CD4-positive, alpha-beta T cell treated with Interleukin-4 for 1 hour (primary cell): Measurements from ENCODE around the gene IRS2.

Experiments
- DNase-seq, 2 donors: peaks; one replicate each; pipeline ENCODE4 v3.0.0-alpha.2; 2020 to 2022

The IRS2 gene

DNA sequence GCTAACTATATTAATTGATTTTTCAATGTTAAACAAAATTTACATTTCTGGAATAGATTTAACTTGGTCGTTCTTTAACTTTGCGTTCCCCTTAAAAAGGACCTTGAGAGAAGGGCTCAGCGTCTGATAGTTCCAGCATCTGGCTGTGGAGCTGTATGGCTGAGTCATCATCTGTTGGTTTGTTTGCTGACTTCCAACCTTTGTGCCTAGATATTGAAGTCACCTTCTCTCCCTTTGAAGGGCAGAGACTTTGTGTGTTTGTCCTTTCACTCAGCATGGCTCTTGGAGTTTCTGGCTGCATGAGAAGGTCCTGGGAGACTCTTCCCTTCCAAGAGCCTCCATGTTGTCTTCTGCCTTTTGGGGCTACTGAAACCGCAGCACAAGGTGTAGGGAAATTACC lies 16.6 kb upstream of the IRS2 start:
- no peak for DNase-seq

- DNase-seq, result no peak
Measured at GRCh38 chr13:109795011-109795410, 8.6 kb upstream of the IRS2 start.

- DNase-seq, result no peak
Measured at GRCh38 chr13:109794095-109794494, 7.7 kb upstream of the IRS2 start.

GRCh38 chr13:109792416-109793059 lies 6.2 kb upstream of the IRS2 start:
- no peak for DNase-seq

DNA sequence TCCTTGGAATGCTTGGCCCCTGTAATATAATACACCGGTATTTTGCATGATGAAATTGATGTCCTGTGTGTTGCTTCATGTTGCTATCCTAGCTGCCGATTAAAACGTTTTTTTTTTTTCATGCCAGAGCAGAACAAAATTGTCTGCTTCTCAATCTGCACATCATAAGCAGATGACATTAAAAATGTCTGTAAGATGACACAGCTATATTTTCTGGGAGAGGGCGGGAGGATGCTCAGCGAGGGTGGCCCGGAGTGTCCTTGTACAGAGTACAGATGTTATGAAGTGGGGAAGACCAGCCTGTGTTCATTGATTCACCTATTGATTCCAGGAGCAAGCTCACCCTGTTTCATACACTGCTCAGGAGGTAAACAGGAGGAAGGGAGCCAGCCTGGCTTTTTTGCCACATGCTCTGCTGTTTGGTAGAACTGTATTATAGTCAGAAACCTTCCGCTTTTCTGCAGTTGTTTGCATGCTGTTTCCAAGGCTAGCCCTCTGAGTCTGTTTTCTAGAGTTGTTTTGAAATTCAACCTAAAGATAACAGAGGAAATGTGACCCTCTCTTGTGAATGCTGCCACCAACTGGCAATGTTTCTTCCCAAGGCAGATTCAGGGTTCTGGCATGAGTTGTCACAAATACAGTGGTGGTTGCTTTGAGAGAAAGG lies 4.7 kb upstream of the IRS2 start:
- peak; percentile 45 to 58 for DNase-seq

GRCh38 chr13:109790086-109790485 lies 3.7 kb upstream of the IRS2 start:
- no peak for DNase-seq

- DNase-seq, result no peak
Measured at GRCh38 chr13:109789262-109789661, 2.9 kb upstream of the IRS2 start.

DNA sequence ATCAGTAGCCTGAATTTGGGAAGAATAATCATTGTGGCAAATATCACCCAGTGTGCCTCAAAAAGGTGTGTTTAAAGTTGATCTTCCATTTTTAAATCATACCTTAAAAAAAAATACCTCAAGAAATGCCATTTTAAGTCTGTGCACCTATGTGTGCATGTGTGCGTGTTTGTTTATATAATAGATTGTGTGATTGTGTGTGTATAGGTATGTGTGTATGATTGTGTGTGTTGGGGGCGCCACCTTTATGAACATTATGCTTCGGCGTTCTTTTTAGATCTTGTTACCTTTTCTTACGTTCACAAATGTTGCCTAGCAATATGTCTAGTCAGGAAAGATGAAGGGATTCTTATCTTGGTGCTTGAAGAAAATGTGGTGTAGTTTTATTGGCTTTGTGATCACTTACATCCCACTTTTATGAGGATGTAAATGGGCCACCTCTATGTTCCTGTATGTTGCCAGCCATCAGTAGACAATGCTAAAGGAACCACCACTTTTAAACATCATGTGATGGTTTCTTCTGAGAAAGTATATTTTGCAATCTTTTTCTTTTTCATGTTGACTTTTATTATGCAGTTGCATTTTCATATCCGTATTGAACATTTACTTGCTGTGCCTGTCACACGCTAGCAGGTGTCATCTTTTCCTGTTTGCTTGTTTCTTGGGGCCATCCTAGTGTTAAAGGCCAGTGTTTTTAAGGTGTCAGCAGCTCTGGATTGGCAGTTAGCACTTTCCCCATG lies 2.2 kb upstream of the IRS2 start:
- no peak for DNase-seq

DNA sequence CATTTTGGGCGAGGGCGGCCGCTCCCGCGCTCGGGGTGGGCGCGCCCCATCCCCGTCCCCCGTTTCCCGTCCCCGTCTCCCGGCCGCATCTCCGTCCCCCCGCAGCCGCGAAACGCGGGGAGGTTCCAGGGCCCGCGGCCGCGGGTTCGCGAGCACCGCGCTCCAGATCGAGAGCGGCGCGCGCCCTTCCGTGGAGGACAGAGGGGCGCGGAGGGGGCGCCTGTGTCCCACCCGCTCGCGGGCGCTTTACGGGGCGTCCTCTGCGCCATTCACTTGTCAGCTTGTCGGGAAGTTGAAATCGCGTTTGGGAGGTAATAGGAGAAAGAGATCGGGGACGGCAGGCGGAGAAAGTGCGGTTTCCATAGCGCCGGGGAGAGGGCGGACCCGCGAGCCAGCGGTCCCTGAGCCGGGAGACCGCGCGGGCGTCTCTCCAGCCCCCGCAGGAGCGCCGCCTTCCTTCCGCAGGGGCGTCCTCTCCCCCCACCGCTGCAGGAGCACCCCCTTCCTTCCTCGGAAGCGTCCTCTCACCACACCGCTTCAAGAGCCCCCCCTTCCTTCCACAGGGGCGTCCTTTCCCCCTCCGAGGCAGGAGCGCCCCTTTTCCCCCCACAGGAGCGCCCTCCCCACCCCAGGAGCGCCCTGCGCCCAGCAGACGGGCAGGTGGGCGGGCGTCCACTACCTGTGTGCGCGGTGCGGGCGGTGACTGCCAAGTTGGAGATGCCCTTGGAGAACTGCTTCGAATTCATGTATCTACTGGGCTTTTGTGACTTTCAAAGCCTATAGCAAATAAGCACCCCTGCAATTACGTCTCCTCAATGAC lies 962 bp upstream of the IRS2 start:
- peak; percentile 47 to 53 for DNase-seq

DNA sequence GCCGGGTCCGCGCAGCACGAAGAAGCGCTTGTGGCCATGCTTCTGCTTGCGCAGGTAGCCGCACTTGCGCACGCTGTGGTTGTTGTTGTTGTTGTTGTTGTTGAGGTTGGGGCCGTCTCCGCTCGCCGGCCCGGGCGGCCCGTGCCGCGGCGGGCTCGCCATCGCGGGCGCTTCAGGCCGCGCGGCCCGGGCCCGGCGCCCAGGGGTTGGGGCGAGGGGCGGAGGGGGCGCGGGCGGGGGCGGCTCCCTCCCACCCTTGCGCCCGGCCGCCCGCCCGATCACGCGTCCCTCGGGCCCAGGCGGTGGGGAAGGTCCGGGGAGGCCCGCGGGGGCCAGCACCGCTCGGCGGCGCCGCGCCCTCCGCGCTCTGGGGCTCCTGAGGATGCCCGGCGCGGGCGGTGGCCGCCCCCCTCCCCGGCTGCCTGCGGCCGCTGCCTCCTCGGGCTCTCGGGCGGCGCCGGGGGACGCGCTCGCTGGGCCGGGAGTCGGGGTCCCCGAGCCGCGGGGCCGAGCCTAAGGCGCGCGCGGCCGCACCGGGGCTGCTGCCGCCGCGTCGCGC lies 412 bp downstream of the IRS2 start:
- DNase-seq, result no peak

DNA sequence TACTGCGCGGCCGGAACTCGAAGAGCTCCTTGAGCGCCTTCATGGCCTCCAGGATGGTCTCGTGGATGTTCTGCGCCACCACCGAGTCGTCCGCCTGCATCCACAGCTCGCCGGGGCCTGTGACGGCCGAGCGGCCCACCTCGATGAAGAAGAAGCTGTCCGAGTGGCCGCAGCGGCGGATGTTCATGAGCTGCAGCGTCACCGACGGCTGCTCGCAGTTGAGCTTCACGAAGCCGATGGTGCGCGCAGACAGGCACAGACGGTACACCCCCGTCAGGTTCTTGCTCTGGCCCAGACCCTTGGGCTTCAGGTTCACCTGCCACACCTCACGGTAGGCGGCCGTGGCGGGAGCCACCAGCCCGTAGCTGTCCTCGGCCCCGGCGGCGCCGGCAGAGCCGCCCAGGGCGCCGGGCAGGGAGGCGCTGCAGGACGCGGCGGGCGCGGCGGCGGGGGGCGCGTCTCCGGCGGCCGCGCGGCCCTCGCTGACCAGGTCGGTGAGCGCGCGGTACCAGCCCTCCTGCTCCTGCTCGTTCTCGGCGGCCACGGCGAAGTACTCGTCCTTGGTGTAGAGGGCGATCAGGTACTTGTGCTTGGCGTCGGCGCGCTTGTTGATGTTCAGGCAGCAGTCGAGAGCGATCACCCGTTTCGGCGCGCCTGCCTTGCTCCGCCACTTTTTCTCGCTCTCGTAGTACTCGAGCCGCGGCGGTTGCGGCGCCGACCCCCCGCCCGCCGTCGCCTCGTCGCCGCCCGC lies 1.1 kb downstream of the IRS2 start:
- peak; percentile 42 to 54 for DNase-seq

DNA sequence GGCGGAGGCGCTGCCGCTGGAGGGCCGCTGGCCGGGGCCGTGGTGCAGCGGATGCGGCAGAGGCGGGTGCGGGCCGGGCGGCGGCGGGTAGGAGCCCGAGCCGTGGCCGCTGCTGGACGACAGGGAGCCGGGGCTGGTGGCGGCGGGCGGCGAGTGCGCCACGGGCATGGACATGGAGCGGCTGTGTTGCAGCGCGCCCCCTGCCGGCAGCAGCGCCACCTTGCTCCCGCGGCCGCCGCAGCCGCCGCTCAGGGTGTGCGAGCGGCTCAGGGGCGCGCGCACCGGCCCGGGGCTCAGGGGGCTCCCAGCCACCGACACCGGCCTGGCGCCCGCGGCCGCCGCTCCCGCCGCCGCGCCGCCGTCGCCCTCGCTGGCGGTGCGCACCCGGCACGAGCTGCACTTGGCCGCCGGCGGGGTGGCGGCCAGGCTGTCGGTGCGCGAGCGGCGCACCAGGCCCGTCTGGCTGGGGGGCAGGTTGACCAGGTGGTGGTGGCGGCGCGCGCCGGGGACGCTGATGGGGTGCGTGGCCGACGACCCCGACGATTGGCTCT lies 1.7 kb downstream of the IRS2 start:
- DNase-seq, result peak; percentile 63 to 67

GRCh38 chr13:109783815-109784589 lies 2.4 kb downstream of the IRS2 start:
- no peak for DNase-seq

DNA sequence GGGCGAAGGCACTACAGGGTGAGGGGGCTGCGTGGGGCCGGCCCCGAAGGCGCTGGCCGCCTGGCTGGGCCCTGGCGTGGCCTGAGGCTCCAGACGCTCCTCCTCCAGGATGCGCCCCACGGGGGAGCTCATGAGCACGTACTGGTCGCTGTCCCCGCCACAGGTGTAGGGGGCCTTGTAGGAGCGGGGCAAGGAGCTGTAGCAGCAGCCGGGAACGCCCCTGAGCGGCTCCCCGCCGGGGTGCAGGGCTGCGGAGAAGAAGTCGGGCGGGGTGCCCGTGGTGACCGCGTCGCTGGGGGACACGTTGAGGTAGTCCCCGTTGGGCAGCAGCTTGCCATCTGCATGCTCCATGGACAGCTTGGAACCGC lies 3.0 kb downstream of the IRS2 start:
- DNase-seq, result no peak

GRCh38 chr13:109782823-109783431 lies 3.5 kb downstream of the IRS2 start:
- no peak for DNase-seq

DNA sequence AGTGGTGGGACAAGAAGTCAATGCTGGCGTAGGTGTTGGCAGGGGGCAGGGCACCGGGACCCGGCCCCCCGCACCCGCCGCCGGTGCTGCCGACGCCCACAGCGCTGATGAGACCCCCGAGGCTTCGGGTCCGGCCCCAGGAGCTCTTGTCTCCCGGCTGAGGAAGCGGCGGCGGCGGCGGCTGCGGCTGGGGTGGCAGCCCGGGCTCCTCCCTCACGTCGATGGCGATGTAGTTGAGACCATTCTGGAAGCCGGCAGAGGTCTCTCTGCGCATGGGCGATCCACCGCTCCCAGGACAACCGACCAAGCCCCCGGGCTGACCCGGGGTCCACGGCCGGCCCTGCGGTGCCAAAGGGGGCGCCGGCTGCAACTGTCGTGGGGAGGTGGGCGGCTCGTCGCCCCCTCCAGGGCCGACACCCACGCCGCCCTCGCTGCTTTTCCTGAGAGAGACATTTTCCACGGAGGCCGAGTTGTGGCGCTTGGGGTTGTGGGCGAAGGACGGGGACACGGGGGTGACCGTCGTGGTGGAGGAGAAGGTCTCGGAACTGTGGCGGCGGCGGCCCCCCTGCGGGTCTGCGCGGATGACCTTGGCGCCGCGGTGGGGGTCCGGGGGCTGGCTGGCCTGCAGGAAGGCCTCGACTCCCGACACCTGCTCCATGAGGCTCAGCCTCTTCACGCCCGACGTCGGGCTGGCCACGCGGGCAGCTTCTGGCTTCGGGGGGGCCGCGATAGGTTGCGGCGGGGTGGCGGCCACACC lies 4.1 kb downstream of the IRS2 start:
- no peak for DNase-seq

DNA sequence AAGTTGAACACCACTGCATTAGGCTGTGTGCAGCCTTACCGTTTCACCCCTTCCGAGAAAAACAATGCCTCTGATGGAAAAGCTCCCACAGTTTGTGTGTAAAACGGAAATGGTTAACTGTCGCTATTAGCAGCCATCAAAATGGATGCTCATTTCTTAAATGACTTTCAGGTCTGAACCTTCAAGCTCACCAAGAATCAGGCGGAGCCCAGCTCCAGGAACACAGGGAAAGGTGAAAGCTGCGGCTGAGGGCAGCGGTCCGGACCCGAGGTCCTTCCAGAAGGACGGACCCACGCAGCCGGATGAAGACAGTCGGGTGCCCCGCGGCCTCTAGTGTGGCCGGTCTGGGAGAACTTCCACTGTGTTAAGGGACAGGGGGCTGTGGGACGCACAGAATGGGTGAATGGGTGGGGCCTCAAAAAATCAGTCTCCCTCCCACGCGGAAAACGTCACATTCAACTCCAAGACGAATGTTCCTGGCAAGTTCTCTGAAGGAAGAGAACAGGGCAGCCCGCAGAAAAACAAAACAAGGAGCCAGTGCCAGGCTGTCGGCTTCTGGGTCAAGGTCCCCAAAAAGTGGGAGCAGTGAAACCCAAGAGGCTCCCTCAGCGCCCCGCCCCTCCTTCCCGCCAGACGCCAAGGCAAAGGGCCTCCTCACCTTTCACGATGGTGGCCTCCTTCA lies 4.9 kb downstream of the IRS2 start:
- DNase-seq, result no peak

GRCh38 chr13:109780845-109781383 lies 5.5 kb downstream of the IRS2 start:
- DNase-seq, result no peak
